HG03432 (cell line): ENCODE results near the gene PSME3IP1.

Source experiments
- ATAC-seq: cut with Tn5 transposase; IDR thresholded peaks from one replicate; pipeline ENCODE4 v1.9.1; 2021; ENCODE audit warnings: mild to moderate bottlenecking, moderate library complexity; ENCODE audit not compliant: unreplicated experiment

Gene PSME3IP1

DNA sequence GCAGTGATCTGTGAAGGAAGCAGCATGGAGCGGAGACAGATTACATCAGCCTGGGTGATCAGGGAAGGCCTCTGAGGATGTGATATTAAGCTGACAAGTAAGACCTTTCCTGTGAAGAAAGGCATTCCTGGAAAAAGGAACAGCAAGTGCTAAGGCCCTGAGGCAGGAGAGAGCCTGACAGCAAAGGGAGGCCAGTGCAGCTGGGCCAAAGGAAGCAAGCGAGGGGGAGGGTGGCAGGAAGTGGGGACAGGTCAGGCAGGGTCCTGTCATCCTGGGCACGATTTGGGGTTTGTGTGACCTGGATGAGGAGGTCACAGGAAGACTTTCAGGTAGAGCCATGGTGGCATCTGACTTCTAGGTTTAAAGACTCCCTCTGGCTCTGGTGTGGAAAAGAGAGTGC is 81.1 kb downstream of the PSME3IP1 start:
- no peak for ATAC-seq

DNA sequence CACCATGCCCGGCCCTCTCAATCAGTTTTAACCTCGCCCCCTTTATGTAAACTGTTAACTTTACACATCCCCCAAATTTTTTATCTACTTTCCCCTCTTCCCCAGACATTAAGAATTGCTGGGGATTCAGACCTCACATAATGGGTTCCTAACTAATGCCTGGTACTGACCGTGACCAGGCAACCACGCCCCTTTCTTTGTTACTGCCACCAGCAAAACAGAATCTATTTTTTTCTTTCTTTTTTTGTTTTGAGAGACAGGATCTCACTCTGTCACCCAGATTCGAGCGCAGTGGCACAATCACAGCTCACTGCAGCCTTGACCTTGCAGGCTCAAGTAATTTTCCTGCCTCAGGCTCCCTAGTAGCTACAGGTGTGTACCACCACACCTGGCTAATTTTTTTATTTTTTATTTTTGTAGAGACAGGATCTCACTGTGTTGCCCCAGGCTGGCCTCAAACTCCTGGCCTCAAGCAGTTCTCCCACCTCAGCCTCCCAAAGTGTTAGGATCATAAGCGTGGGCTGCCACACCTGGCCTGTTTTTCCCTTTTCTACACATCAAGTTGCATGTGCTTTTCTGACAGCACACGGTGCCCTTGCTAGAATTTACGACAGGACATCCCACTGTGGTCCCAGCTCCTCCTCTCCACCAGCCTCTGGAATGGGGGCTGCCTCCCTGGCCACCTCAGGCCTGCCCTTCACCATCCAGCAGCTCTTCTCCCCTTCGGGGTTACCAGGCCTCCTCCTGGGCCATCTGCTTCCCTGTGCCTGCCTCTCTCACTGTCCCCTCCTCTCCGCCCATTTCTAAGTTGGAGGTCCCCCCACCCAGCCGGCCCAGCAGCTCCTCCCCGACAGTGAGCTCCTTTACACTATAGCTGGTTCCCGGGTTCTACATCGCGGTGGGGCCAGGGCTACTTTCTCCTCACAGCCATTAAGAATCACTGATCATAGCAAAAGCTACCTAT is 82.7 kb downstream of the PSME3IP1 start:
- ATAC-seq, result no peak
